Kidney (tissue), 14 donors: ENCODE measurements around the gene ACSS3. TPM values are rescaled to one million over a fixed set of nuclear protein-coding genes. Genes with fewer than 3 reads are reported as not detected.
A peak's percentile ranks its signal among the peaks of the same experiment; 100 is the strongest.

Source experiments
- DNase-seq, 5 donors: peaks; one replicate each; pipeline ENCODE4 v3.0.0-alpha.2; 2013 to 2020
- FAIRE-seq: peaks from 2 replicates; lab custom pipeline; 2012; peaks lifted over from hg19 to GRCh38; lab: Jason Lieb, UNC
- H3K27ac ChIP-seq, 2 donors: one replicate each; pipeline ENCODE4 v1.7.0; 2013; ENCODE audit warnings: low read depth in 2 of 2, low read length in 2 of 2, inconsistent platforms in 1 of 2
- H3K27me3 ChIP-seq: one replicate; pipeline ENCODE4 v1.7.1; 2013; ENCODE audit warnings: low read length, inconsistent platforms; ENCODE audit not compliant: control insufficient read depth, insufficient read depth
- H3K36me3 ChIP-seq, 3 donors: one replicate each; pipeline versions ENCODE4 v1.7.0 to v1.7.1; 2013; ENCODE audit warnings: low read length in 3 of 3, control low read depth in 1 of 3, inconsistent platforms in 1 of 3; ENCODE audit not compliant: insufficient read depth in 3 of 3, control insufficient read depth in 2 of 3
- H3K4me1 ChIP-seq, 3 donors: one replicate each; pipeline versions ENCODE4 v1.7.0 to v1.7.1; 2013; ENCODE audit warnings: low read length in 3 of 3, inconsistent platforms in 1 of 3, low read depth in 1 of 3; ENCODE audit not compliant: control insufficient read depth in 2 of 3, insufficient read depth in 2 of 3
- H3K4me3 ChIP-seq, 3 donors: one replicate each; pipeline versions ENCODE4 v1.7.0 to v1.8.1; 2013; ENCODE audit warnings: low read length in 3 of 3, control low read depth in 1 of 3, inconsistent platforms in 1 of 3
- H3K9ac ChIP-seq, 3 donors: one replicate each; pipeline versions ENCODE4 v1.7.0 to v1.7.1; 2013; ENCODE audit warnings: low read length in 3 of 3, control low read depth in 1 of 3, inconsistent platforms in 1 of 3
- H3K9me3 ChIP-seq, 3 donors: one replicate each; pipeline versions ENCODE4 v1.7.0 to v1.7.1; 2013; ENCODE audit warnings: low read length in 3 of 3, control low read depth in 1 of 3, inconsistent platforms in 1 of 3; ENCODE audit not compliant: control insufficient read depth in 2 of 3, insufficient read depth in 1 of 3
- intact Hi-C: fragments of 100-400 bp; cut with DNase I; formaldehyde crosslinking; loops from one replicate; pipeline ENCODE4 v1.11.1; 2022
- polyA plus RNA-seq: library from polyadenylated mRNA; stranded (reverse); fragments of 350-450 nt; fragmentation: Illumina TruSeq; extraction: RNeasy Lipid Tissue Mini Kit (QIAGEN cat#74804); gene quantifications from one replicate; pipeline ENCODE4 v1.2.3, GENCODE V29; 2014; ENCODE audit warnings: low read depth, low replicate concordance; ENCODE audit not compliant: insufficient read depth
- total RNA-seq: library from RNA; stranded (reverse); fragmentation: NEBNext Ultra II Directional; extraction: Animal tissue kit (Norgen Biotek cat#: 25700); gene quantifications from one replicate; pipeline ENCODE4 v1.2.1, GENCODE V29; 2021
- TF ChIP-seq, protein P1 (sequence below): IDR thresholded peaks from 3 replicates; pipeline ENCODE4 v1.5.1; 2012; ENCODE audit warnings: mild to moderate bottlenecking, moderate library complexity, borderline replicate concordance; ENCODE audit not compliant: insufficient read depth; ENCODE audit errors: extremely low read depth
- donor health status: control.
- donor health status: control.
- donor health status: control.
- donor health status: control.
- donor health status: control.
- donor health status: DM: yes; HTN: yes; CAD: no.
- donor health status: Normal renal cell carcinoma (clear cell type).

ACSS3 gene
- total and polyA plus RNA-seq, 2 donors from 2014 or later: 18.9 to 21.2 TPM

GRCh38 chr12:81224626-81225025 is 146.7 kb downstream of the ACSS3 start:
- Histone ChIP-seq H3K27me3 (no peaks in the 10 kb centered on the region), H3K36me3 (peaks cover 0 to 2% (median 0%) of the 10 kb centered on the region in 3 donors), H3K9me3 (no peaks in the 10 kb centered on the region), H3K27ac (no peak overlapping the region), H3K4me3 (no peak overlapping the region), H3K4me1 (no peaks in the 10 kb centered on the region), H3K9ac (no peak overlapping the region)
- intact Hi-C loops: no loop called here
- DNase-seq (no peak), FAIRE-seq (no peak)
- TF ChIP-seq, protein P1, sequence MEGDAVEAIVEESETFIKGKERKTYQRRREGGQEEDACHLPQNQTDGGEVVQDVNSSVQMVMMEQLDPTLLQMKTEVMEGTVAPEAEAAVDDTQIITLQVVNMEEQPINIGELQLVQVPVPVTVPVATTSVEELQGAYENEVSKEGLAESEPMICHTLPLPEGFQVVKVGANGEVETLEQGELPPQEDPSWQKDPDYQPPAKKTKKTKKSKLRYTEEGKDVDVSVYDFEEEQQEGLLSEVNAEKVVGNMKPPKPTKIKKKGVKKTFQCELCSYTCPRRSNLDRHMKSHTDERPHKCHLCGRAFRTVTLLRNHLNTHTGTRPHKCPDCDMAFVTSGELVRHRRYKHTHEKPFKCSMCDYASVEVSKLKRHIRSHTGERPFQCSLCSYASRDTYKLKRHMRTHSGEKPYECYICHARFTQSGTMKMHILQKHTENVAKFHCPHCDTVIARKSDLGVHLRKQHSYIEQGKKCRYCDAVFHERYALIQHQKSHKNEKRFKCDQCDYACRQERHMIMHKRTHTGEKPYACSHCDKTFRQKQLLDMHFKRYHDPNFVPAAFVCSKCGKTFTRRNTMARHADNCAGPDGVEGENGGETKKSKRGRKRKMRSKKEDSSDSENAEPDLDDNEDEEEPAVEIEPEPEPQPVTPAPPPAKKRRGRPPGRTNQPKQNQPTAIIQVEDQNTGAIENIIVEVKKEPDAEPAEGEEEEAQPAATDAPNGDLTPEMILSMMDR: no peak

DNA sequence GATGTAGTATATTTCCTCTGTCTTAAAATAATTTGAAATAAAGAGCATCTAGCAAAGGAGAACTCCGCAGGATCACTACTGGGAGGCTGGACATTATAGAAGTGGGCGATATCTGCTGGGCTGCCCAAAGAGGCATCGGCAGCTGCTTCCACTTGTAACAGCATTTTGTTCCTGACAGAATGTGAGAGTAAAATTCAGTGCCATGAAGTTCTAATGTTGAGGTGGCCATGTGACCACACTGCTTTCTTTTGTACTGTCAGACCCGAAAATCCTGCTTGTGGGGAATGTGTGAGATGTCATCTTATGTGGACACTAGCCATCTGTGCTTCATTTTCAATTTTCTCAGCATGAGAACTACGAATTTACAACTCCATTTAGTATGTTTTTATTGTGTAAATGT is 151.9 kb downstream of the ACSS3 start:
- no peaks in the 10 kb centered on the region for H3K4me1 ChIP-seq
- intact Hi-C loops: no loop called here
- FAIRE-seq (no peak), DNase-seq (peak in 1 of 5 donors; percentile 11)
- no peak overlapping the region for H3K27ac ChIP-seq
- TF ChIP-seq, protein P1: no peak
- H3K9ac ChIP-seq: no peak overlapping the region
- no peaks in the 10 kb centered on the region for H3K9me3 ChIP-seq
- H3K4me3 ChIP-seq: no peak overlapping the region
- H3K36me3 ChIP-seq: peaks cover 0 to 5% (median 0%) of the 10 kb centered on the region in 3 donors
- no peaks in the 10 kb centered on the region for H3K27me3 ChIP-seq

- no peak overlapping the region for H3K4me3 ChIP-seq
- H3K27me3 ChIP-seq: no peaks in the 10 kb centered on the region
- no peaks in the 10 kb centered on the region for H3K4me1 ChIP-seq
- H3K36me3 ChIP-seq: peaks cover 0 to 5% (median 0%) of the 10 kb centered on the region in 3 donors
- no peak for FAIRE-seq
- no peak overlapping the region for H3K9ac ChIP-seq
- TF ChIP-seq, protein P1: no peak
- H3K27ac ChIP-seq: no peak overlapping the region
- no peaks in the 10 kb centered on the region for H3K9me3 ChIP-seq
- intact Hi-C loops: no loop called here
- DNase-seq: no peak
Observed at GRCh38 chr12:81231574-81232368, 153.9 kb downstream of the ACSS3 start.
